ACC112 (cell line): ENCODE data around the gene LRAT.

Experiments used
- H2AFZ ChIP-seq: fragments of 200-600 bp; sonication (generic); one replicate; pipeline ENCODE4 v1.6.0; 2017; ENCODE audit warnings: antibody characterized with exemption, low read length; ENCODE audit not compliant: unreplicated experiment
- H3K27ac ChIP-seq: fragments of 200-600 bp; sonication (generic); 2 replicates; pipeline ENCODE4 v1.5.1; 2014; ENCODE audit warnings: low read depth, mild to moderate bottlenecking, antibody characterized with exemption, low read length, moderate library complexity
- H3K27me3 ChIP-seq: fragments of 200-600 bp; sonication (generic); 2 replicates; pipeline ENCODE4 v1.6.1; 2014; ENCODE audit warnings: mild to moderate bottlenecking, antibody characterized with exemption, low read length, moderate library complexity, mixed read lengths; ENCODE audit not compliant: insufficient read depth
- H3K36me3 ChIP-seq: fragments of 200-600 bp; sonication (generic); 2 replicates; pipeline ENCODE4 v1.6.1; 2016; ENCODE audit warnings: mild to moderate bottlenecking, antibody characterized with exemption, low read length, moderate library complexity, mixed read lengths; ENCODE audit not compliant: insufficient read depth
- H3K4me1 ChIP-seq: fragments of 200-600 bp; sonication (generic); one replicate; pipeline ENCODE4 v1.6.1; 2016; ENCODE audit warnings: low read length, mixed read lengths; ENCODE audit not compliant: insufficient read depth, unreplicated experiment, control insufficient read depth
- H3K4me3 ChIP-seq: fragments of 200-600 bp; sonication (generic); 2 replicates; pipeline ENCODE4 v1.5.1; 2014; ENCODE audit warnings: mild to moderate bottlenecking, low read depth, low read length
- H3K79me2 ChIP-seq: fragments of 200-600 bp; sonication (generic); one replicate; pipeline ENCODE4 v1.6.0; 2016; ENCODE audit warnings: low read length; ENCODE audit not compliant: control insufficient read depth, unreplicated experiment, insufficient read depth

The LRAT gene

GRCh38 chr4:154727540-154727939 lies 16.3 kb upstream of the LRAT start:
- H3K4me3 ChIP-seq: no peak overlapping the region
- H3K36me3 ChIP-seq: no peaks in the 10 kb centered on the region
- H3K27me3 ChIP-seq: no peaks in the 10 kb centered on the region
- H3K27ac ChIP-seq: no peak overlapping the region
- no peaks in the 10 kb centered on the region for H3K79me2 ChIP-seq
- H2AFZ ChIP-seq: no peak overlapping the region
- H3K4me1 ChIP-seq: no peaks in the 10 kb centered on the region

- Histone ChIP-seq H3K79me2 (no peaks in the 10 kb centered on the region), H3K27me3 (no peaks in the 10 kb centered on the region), H2AFZ (no peak overlapping the region), H3K4me1 (no peaks in the 10 kb centered on the region), H3K4me3 (no peak overlapping the region), H3K27ac (no peak overlapping the region), H3K36me3 (no peaks in the 10 kb centered on the region)
Observed at GRCh38 chr4:154731756-154732155, 12.0 kb upstream of the LRAT start.

GRCh38 chr4:154732669-154733068 lies 11.1 kb upstream of the LRAT start:
- Histone ChIP-seq H3K4me3 (no peak overlapping the region), H3K27me3 (no peaks in the 10 kb centered on the region), H2AFZ (no peak overlapping the region), H3K79me2 (no peaks in the 10 kb centered on the region), H3K4me1 (no peaks in the 10 kb centered on the region), H3K36me3 (no peaks in the 10 kb centered on the region), H3K27ac (no peak overlapping the region)

GRCh38 chr4:154736770-154737169 lies 7.0 kb upstream of the LRAT start:
- Histone ChIP-seq H3K36me3 (no peaks in the 10 kb centered on the region), H3K79me2 (no peaks in the 10 kb centered on the region), H3K4me1 (peaks cover 10% of the 10 kb centered on the region), H3K27ac (no peak overlapping the region), H3K27me3 (peaks cover under 1% of the 10 kb centered on the region; the same call in 1 of the 2 replicates), H3K4me3 (no peak overlapping the region), H2AFZ (no peak overlapping the region)

- H3K79me2 ChIP-seq: no peaks in the 10 kb centered on the region
- H3K27me3 ChIP-seq: peaks cover 17% of the 10 kb centered on the region
- H3K27ac ChIP-seq: no peak overlapping the region
- H2AFZ ChIP-seq: no peak overlapping the region
- peaks cover 10% of the 10 kb centered on the region for H3K4me1 ChIP-seq
- no peak overlapping the region for H3K4me3 ChIP-seq
- H3K36me3 ChIP-seq: no peaks in the 10 kb centered on the region
Observed at GRCh38 chr4:154738426-154738825, 5.4 kb upstream of the LRAT start.

GRCh38 chr4:154739111-154739510 lies 4.7 kb upstream of the LRAT start:
- H3K27me3 ChIP-seq: peaks cover 24% of the 10 kb centered on the region
- peaks cover 10% of the 10 kb centered on the region for H3K4me1 ChIP-seq
- H3K4me3 ChIP-seq: no peak overlapping the region
- H3K27ac ChIP-seq: no peak overlapping the region
- H3K36me3 ChIP-seq: no peaks in the 10 kb centered on the region
- H3K79me2 ChIP-seq: no peaks in the 10 kb centered on the region
- no peak overlapping the region for H2AFZ ChIP-seq

GRCh38 chr4:154740462-154740861 lies 3.3 kb upstream of the LRAT start:
- Histone ChIP-seq H3K79me2 (no peaks in the 10 kb centered on the region), H2AFZ (no peak overlapping the region), H3K4me3 (no peak overlapping the region), H3K27me3 (peaks cover 37% of the 10 kb centered on the region), H3K36me3 (no peaks in the 10 kb centered on the region), H3K4me1 (peaks cover 10% of the 10 kb centered on the region), H3K27ac (no peak overlapping the region)

GRCh38 chr4:154741131-154741665 lies 2.6 kb upstream of the LRAT start:
- Histone ChIP-seq H3K4me1 (peaks cover 10% of the 10 kb centered on the region), H3K27me3 (peaks cover 44% of the 10 kb centered on the region), H2AFZ (no peak overlapping the region), H3K79me2 (no peaks in the 10 kb centered on the region), H3K36me3 (no peaks in the 10 kb centered on the region), H3K27ac (no peak overlapping the region), H3K4me3 (no peak overlapping the region)

- no peaks in the 10 kb centered on the region for H3K79me2 ChIP-seq
- H3K4me3 ChIP-seq: peak overlapping the region; percentile 56
- peaks cover 54% of the 10 kb centered on the region for H3K27me3 ChIP-seq
- peaks cover 10% of the 10 kb centered on the region for H3K4me1 ChIP-seq
- H3K27ac ChIP-seq: no peak overlapping the region
- no peaks in the 10 kb centered on the region for H3K36me3 ChIP-seq
- no peak overlapping the region for H2AFZ ChIP-seq
Observed at GRCh38 chr4:154741922-154742850, 1.6 kb upstream of the LRAT start.

GRCh38 chr4:154744341-154744926 lies 634 bp downstream of the LRAT start:
- H2AFZ ChIP-seq: no peak overlapping the region
- H3K79me2 ChIP-seq: no peaks in the 10 kb centered on the region
- H3K27me3 ChIP-seq: peaks cover 60% of the 10 kb centered on the region
- no peaks in the 10 kb centered on the region for H3K4me1 ChIP-seq
- no peak overlapping the region for H3K27ac ChIP-seq
- peak overlapping the region; percentile 72 for H3K4me3 ChIP-seq
- H3K36me3 ChIP-seq: no peaks in the 10 kb centered on the region
